ENCODE results near the gene FOXF2. TPM values are rescaled to one million over a fixed set of nuclear protein-coding genes. Genes with fewer than 3 reads are reported as not detected.

The FOXF2 gene
- total RNA-seq, 1 donor from 2014 or later, result 8.1 TPM

DNA sequence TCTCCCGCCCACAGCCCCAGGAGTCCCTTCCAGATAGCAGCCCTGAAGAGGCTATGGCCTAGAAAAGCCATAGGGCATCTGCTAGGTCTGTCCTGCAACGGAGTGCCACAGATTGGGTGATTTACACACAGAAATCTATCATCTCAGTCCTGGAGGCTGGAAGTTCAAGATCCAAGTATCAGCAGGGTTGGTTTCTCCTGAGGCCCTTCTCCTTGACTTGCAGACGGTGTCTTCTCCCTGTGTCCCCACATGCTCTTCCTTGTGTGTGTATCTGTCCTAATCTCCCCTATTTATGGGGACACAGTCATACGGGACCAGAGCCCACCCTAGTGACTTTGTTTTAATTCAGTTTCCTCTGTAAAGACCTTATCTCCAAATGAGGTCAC is 15.3 kb downstream of the FOXF2 start:
- TF ChIP-seq, protein P1, sequence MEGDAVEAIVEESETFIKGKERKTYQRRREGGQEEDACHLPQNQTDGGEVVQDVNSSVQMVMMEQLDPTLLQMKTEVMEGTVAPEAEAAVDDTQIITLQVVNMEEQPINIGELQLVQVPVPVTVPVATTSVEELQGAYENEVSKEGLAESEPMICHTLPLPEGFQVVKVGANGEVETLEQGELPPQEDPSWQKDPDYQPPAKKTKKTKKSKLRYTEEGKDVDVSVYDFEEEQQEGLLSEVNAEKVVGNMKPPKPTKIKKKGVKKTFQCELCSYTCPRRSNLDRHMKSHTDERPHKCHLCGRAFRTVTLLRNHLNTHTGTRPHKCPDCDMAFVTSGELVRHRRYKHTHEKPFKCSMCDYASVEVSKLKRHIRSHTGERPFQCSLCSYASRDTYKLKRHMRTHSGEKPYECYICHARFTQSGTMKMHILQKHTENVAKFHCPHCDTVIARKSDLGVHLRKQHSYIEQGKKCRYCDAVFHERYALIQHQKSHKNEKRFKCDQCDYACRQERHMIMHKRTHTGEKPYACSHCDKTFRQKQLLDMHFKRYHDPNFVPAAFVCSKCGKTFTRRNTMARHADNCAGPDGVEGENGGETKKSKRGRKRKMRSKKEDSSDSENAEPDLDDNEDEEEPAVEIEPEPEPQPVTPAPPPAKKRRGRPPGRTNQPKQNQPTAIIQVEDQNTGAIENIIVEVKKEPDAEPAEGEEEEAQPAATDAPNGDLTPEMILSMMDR (conservative IDR thresholded peaks at IDR 0.05), result no peak
- H3K27me3 Mint-ChIP-seq, result peaks cover 40% of the 10 kb centered on the region
- no peak overlapping the region for H3K4me3 Mint-ChIP-seq
- no peaks in the 10 kb centered on the region for H3K9me3 Mint-ChIP-seq
- DNase-seq (ENCODE audit: extremely low spot score, unreplicated experiment), result no peak
- H3K36me3 Mint-ChIP-seq, result no peaks in the 10 kb centered on the region
- H3K4me1 Mint-ChIP-seq (ENCODE audit: unreplicated experiment), result peaks cover 4% of the 10 kb centered on the region
- no peak overlapping the region for H3K27ac Mint-ChIP-seq

GRCh38 chr6:1405221-1405620 is 15.8 kb downstream of the FOXF2 start:
- no peak for DNase-seq (ENCODE audit: extremely low spot score, unreplicated experiment)
- Mint-ChIP-seq H3K9me3 (no peaks in the 10 kb centered on the region), H3K4me1 (ENCODE audit: unreplicated experiment) (peaks cover 5% of the 10 kb centered on the region), H3K27ac (no peak overlapping the region), H3K4me3 (no peak overlapping the region), H3K36me3 (no peaks in the 10 kb centered on the region), H3K27me3 (peaks cover 40% of the 10 kb centered on the region)
- TF ChIP-seq, protein P1 (conservative IDR thresholded peaks at IDR 0.05), result no peak

GRCh38 chr6:1406306-1407072 is 17.1 kb downstream of the FOXF2 start:
- Mint-ChIP-seq H3K27me3 (peaks cover 34% of the 10 kb centered on the region), H3K36me3 (no peaks in the 10 kb centered on the region), H3K4me3 (no peak overlapping the region), H3K9me3 (no peaks in the 10 kb centered on the region), H3K4me1 (ENCODE audit: unreplicated experiment) (peaks cover 5% of the 10 kb centered on the region), H3K27ac (no peak overlapping the region)
- DNase-seq (ENCODE audit: extremely low spot score, unreplicated experiment), result no peak
- TF ChIP-seq, protein P1 (conservative IDR thresholded peaks at IDR 0.05), result no peak

- Mint-ChIP-seq H3K9me3 (no peaks in the 10 kb centered on the region), H3K27ac (no peak overlapping the region), H3K4me3 (no peak overlapping the region), H3K27me3 (peaks cover 36% of the 10 kb centered on the region), H3K4me1 (ENCODE audit: unreplicated experiment) (peaks cover 5% of the 10 kb centered on the region), H3K36me3 (no peaks in the 10 kb centered on the region)
- no peak for DNase-seq (ENCODE audit: extremely low spot score, unreplicated experiment)
- TF ChIP-seq, protein P1 (conservative IDR thresholded peaks at IDR 0.05), result no peak
Measured at GRCh38 chr6:1407499-1407990, 18.2 kb downstream of the FOXF2 start.

DNA sequence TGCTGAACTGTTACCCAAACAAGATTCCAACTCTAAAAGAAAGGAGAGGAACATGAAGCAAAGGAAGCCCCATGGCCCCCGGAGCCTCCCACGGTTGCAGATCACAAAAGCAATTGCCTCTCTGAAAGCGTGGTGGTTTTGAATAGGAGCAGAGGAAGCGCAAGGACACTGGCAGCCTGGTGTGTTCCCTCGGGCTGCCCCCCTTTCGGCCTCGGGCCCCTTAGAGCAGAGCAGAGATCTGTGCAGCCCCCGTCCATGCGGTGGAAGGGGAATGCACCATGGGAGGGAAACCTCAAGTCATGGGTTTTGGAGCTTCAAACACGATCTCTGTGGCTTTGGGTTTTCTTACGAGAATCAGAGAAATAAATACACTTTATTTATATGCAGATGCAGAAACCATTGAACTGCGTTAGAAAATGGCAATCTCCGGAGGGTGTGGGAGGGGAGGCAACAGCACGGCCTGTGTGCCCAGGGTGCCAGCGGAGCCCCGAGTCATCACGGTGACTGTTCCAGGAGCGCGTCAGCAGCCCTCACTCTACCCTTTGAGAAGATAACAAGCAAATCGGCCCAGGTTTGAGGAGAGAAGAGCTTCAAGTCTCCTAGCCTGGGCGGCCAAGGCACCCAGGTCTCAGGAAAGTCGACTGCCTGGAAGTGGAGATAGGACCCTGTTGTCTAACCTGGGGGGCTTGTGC is 20.5 kb downstream of the FOXF2 start:
- H3K27ac Mint-ChIP-seq, result no peak overlapping the region
- TF ChIP-seq, protein P1 (conservative IDR thresholded peaks at IDR 0.05), result no peak
- no peak for DNase-seq (ENCODE audit: extremely low spot score, unreplicated experiment)
- H3K9me3 Mint-ChIP-seq, result no peaks in the 10 kb centered on the region
- peaks cover 50% of the 10 kb centered on the region for H3K27me3 Mint-ChIP-seq
- H3K4me1 Mint-ChIP-seq (ENCODE audit: unreplicated experiment), result peaks cover 5% of the 10 kb centered on the region
- no peak overlapping the region for H3K4me3 Mint-ChIP-seq
- no peaks in the 10 kb centered on the region for H3K36me3 Mint-ChIP-seq

Data from type B pancreatic cell (in vitro differentiated cells).